Neutrophil (primary cell): ENCODE measurements around the gene PIP4K2B.

Source experiments
- H3K27ac ChIP-seq: fragments of 200-600 bp; sonication (generic); 2 replicates; pipeline ENCODE4 v1.5.1; 2016; ENCODE audit warnings: mild to moderate bottlenecking, moderate library complexity
- H3K27me3 ChIP-seq: fragments of 200-600 bp; sonication (generic); 2 replicates; pipeline ENCODE4 v1.6.0; 2016; ENCODE audit warnings: mild to moderate bottlenecking
- H3K36me3 ChIP-seq: fragments of 200-600 bp; sonication (generic); 2 replicates; pipeline ENCODE4 v1.5.1; 2017
- H3K4me1 ChIP-seq, 2 experiments: fragments of 200-600 bp in 1 of 2; sonication (generic) in 1 of 2; 1 replicate in 1 of 2; 2 replicates in 1 of 2; pipeline versions ENCODE4 v1.5.1 to v1.6.1; 2013 to 2016; ENCODE audit warnings: low read depth in 1 of 2, low read length in 1 of 2, mild to moderate bottlenecking in 1 of 2, moderate library complexity in 1 of 2; ENCODE audit not compliant: control insufficient read depth in 1 of 2, insufficient read depth in 1 of 2
- H3K4me3 ChIP-seq, 2 experiments: fragments of 200-600 bp in 1 of 2; sonication (generic) in 1 of 2; 1 replicate in 1 of 2; 2 replicates in 1 of 2; pipeline ENCODE4 v1.5.1; 2013 to 2016; ENCODE audit warnings: low read depth in 1 of 2, low read length in 1 of 2, mild to moderate bottlenecking in 1 of 2, moderate library complexity in 1 of 2
- H3K9me3 ChIP-seq: fragments of 200-600 bp; sonication (generic); 2 replicates; pipeline ENCODE4 v1.5.1; 2016
- TF ChIP-seq, protein P1 (sequence below): fragments of 200-600 bp; sonication (generic); IDR thresholded peaks from 2 replicates; pipeline ENCODE4 v1.5.1; 2016; ENCODE audit warnings: antibody characterized with exemption

The PIP4K2B gene

DNA sequence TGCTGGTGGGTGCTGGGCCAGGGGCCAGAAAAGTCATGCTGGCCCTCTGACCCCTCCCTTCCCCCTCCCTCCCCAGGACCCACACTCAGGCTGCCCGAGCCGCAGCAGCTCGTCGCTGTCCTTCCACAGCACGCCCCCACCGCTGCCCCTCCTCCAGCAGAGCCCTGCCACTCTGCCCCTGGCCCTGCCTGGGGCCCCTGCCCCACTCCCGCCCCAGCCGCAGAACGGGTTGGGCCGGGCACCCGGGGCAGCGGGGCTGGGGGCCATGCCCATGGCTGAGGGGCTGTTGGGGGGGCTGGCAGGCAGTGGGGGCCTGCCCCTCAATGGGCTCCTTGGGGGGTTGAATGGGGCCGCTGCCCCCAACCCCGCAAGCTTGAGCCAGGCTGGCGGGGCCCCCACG lies 77.6 kb downstream of the PIP4K2B start:
- Histone ChIP-seq H3K27me3 (no peaks in the 10 kb centered on the region), H3K27ac (no peak overlapping the region), H3K9me3 (no peaks in the 10 kb centered on the region), H3K4me3 (no peak overlapping the region), H3K4me1 (no peaks in the 10 kb centered on the region), H3K36me3 (peaks cover 73% of the 10 kb centered on the region)
- TF ChIP-seq, protein P1, sequence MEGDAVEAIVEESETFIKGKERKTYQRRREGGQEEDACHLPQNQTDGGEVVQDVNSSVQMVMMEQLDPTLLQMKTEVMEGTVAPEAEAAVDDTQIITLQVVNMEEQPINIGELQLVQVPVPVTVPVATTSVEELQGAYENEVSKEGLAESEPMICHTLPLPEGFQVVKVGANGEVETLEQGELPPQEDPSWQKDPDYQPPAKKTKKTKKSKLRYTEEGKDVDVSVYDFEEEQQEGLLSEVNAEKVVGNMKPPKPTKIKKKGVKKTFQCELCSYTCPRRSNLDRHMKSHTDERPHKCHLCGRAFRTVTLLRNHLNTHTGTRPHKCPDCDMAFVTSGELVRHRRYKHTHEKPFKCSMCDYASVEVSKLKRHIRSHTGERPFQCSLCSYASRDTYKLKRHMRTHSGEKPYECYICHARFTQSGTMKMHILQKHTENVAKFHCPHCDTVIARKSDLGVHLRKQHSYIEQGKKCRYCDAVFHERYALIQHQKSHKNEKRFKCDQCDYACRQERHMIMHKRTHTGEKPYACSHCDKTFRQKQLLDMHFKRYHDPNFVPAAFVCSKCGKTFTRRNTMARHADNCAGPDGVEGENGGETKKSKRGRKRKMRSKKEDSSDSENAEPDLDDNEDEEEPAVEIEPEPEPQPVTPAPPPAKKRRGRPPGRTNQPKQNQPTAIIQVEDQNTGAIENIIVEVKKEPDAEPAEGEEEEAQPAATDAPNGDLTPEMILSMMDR = no peak

DNA sequence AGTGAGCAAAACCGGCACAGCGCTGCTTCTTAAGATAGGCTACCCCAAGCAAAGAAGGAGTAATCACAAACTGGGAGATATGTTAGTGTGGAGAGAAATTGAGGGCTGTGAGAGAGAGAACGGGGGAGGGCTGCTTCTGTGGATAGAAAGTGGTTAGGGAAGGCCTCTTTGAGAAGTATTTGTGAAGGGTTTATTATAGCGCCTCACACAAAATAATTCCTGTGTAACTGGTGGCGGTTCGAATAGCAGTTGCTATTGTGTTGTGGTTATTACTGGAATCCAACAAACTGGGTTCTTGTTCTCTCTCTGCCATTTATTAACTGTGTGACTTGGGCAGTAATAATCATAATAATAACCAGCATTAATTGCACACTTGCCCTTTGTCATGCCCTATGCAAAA lies 78.4 kb downstream of the PIP4K2B start:
- peaks cover 81% of the 10 kb centered on the region for H3K36me3 ChIP-seq
- H3K9me3 ChIP-seq = no peaks in the 10 kb centered on the region
- no peaks in the 10 kb centered on the region for H3K27me3 ChIP-seq
- H3K4me3 ChIP-seq = no peak overlapping the region
- TF ChIP-seq, protein P1 = no peak
- H3K4me1 ChIP-seq = no peaks in the 10 kb centered on the region
- H3K27ac ChIP-seq = no peak overlapping the region

DNA sequence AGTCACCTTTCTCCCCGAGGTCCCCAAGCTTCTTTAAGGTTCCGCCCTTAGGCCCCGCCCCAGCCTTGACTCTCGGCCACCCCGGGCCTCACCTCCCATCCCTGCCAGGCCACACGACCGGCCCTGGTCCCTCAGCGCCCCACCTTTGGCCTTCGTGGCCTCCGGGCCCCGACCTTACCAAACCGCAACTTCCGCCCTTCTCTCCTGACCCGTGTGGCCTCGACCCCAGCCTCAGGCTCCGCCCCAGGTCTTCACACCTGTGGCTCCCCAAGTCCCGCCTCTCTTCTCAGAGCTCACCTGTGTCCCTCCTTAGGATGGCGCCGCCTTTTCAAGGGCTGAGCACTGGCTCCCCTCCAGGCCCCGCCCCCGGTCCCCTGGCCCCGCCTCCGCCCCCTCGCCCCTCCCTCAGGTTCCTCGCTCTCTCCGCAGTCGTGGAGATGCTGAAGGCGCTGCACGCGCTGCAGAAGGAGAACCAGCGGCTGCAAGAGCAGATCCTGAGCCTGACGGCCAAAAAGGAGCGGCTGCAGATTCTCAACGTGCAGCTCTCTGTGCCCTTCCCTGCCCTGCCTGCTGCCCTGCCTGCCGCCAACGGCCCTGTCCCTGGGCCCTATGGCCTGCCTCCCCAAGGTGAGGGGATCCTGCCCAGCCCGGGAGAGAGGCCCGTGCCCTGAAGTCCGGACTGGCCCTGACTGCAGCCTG lies 79.3 kb downstream of the PIP4K2B start:
- TF ChIP-seq, protein P1 = no peak
- peaks cover 86% of the 10 kb centered on the region for H3K36me3 ChIP-seq
- H3K4me3 ChIP-seq = no peak overlapping the region
- no peaks in the 10 kb centered on the region for H3K27me3 ChIP-seq
- H3K9me3 ChIP-seq = no peaks in the 10 kb centered on the region
- no peak overlapping the region for H3K27ac ChIP-seq
- no peaks in the 10 kb centered on the region for H3K4me1 ChIP-seq

DNA sequence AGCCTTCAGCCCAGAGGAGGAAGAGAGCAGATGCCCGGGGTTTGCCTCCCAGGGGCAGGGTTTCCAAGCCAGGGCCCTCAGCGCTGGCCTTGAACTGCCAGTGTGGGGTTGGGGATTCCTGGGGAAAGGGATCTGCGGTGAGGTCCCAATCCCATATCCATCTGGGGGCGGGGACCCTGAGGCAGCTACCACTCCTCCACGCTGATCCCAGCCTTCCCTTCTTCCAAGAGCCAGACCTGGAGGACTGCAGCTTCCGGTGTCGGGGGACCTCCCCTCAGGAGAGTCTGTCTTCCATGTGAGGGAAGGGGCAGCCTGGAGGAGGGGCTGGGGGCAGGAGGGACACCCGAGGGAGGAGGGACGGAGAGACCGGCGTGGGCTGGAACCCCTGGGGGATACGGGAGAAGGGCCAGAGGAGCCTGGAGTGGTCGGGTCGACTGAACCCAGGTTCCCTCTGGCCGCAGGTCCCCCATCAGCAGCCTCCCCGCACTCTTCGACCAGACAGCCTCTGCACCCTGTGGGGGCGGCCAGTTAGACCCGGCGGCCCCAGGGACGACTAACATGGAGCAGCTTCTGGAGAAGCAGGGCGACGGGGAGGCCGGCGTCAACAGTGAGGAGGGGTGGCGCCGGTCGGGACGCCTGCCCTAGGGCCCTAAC lies 79.9 kb downstream of the PIP4K2B start:
- Histone ChIP-seq H3K27me3 (no peaks in the 10 kb centered on the region), H3K4me1 (no peaks in the 10 kb centered on the region), H3K36me3 (peaks cover 84% of the 10 kb centered on the region), H3K9me3 (no peaks in the 10 kb centered on the region), H3K4me3 (no peak overlapping the region), H3K27ac (no peak overlapping the region)
- TF ChIP-seq, protein P1 = no peak

DNA sequence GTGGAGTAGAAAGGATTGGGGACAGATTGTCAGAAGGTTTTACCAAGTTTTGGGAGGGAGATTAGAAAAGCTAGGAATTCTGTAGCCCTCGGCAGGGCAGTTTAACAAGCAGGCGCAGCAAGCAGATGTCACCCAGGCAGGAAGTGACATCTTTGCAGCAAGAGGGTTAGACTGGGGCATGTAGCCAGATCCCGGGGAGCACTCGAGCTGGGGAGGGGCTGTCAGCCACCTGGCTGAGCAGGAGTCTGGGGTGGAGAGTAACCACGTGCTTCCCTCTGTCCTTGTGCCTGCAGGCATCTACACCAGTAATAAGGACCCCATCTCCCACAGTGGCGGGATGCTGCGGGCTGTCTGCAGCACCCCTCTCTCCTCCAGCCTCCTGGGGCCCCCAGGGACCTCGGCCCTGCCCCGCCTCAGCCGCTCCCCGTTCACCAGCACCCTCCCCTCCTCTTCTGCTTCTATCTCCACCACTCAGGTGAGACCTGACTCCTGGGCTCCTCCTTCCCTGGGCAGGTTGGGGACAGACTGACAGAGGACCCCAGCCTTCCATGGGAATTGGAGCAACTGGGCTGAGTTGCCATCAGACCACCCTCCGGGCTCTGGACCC lies 82.1 kb downstream of the PIP4K2B start:
- H3K4me1 ChIP-seq = no peaks in the 10 kb centered on the region
- H3K4me3 ChIP-seq = no peak overlapping the region
- TF ChIP-seq, protein P1 = no peak
- no peaks in the 10 kb centered on the region for H3K27me3 ChIP-seq
- no peak overlapping the region for H3K27ac ChIP-seq
- H3K9me3 ChIP-seq = no peaks in the 10 kb centered on the region
- peaks cover 96% of the 10 kb centered on the region for H3K36me3 ChIP-seq
